Measurements from ENCODE around the gene PDE11A.
A peak's percentile ranks its signal among the peaks of the same experiment; 100 is the strongest.

PDE11A gene

DNA sequence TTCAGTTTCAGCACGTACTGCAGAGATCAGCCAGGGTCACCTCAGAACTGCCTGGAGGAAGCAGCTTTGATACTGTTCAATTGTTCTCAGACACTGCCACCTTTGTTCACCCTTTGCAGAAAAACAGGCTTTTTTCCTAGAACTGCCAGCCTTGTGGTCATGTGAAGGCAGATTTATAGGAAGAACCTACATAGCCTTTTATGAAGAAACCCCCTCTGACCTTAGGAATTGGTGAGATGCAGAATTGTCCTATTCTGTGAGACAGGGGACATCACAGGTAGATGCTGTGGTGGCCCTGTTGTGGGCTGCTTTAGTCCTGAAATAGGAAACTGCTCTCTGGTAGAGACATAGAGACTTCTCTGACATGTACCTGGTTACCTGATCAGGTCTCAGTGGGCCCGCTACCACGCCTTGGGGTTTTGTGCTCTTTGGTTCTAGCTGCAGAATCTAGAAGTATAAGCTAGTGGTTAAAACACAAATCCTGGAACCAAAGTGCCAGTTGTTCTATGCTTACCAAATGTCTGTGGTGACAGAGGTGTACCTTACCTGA is 473.4 kb downstream of the PDE11A start:
- no peak for DNase-seq (ENCODE audit: insufficient read length, low spot score)
- FAIRE-seq, result no peak
- TF ChIP-seq POU2F2 (IDR thresholded peaks at IDR 0.05; ENCODE audit: low read depth, low read length), result no peak
- no peak for TF ChIP-seq SPI1 (IDR thresholded peaks at IDR 0.05; ENCODE audit: low read depth, low read length)
- TF ChIP-seq PAX5 (IDR thresholded peaks at IDR 0.05; ENCODE audit: insufficient read depth, low read length, severe bottlenecking), result no peak
- no peak for TF ChIP-seq POLR2AphosphoS5 (IDR thresholded peaks at IDR 0.05; ENCODE audit: low read depth, low read length)
- TF ChIP-seq TAF1 (IDR thresholded peaks at IDR 0.05; ENCODE audit: low read depth, low read length), result no peak
- TF ChIP-seq POLR2A (IDR thresholded peaks at IDR 0.05; ENCODE audit: low read depth, low read length), result no peak

DNA sequence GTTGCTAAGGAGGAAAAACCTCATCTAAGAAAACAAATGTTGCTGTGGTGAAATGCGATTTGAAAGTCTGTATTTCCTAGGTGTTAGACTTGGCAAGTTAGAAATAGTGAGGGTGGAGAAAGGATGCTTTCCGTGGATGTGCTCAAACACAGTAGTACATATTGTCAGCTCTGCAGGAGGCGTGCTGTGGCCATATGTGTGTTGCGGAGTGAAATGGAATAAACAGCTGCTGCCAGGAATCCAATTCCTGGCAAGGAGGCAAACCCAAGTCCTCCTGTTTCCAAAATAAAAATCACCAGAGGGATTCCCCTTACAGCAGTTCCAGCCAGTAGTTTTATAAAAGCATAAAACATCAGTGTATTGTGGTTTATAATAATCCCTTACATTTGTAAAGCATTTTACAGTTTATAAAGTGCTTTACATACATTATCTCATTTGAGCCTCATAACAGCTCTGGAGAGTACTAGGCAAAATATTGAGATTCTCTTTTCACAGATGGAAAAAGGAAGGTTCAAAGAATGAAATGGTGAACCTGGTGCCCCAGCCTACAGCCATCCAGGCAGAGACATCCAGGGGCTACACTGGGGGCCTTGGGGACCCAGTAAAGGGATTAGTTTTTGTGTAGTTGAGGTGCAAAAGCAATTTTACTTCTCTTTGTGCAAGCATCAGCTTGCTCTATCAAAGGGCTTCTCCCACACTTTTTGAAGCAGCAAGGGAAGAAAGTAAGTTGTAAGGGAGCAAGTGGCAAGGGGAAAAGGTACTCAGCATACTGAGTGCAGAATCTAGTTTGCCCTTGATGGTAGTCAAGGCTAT is 474.0 kb downstream of the PDE11A start:
- FAIRE-seq (peak; percentile 23), DNase-seq (ENCODE audit: insufficient read length, low spot score) (no peak)
- TF ChIP-seq PAX5 (IDR thresholded peaks at IDR 0.05; ENCODE audit: insufficient read depth, low read length, severe bottlenecking), result no peak
- TF ChIP-seq POLR2A (IDR thresholded peaks at IDR 0.05; ENCODE audit: low read depth, low read length), result no peak
- TF ChIP-seq POLR2AphosphoS5 (IDR thresholded peaks at IDR 0.05; ENCODE audit: low read depth, low read length), result no peak
- no peak for TF ChIP-seq POU2F2 (IDR thresholded peaks at IDR 0.05; ENCODE audit: low read depth, low read length)
- TF ChIP-seq SPI1 (IDR thresholded peaks at IDR 0.05; ENCODE audit: low read depth, low read length), result no peak
- TF ChIP-seq TAF1 (IDR thresholded peaks at IDR 0.05; ENCODE audit: low read depth, low read length), result no peak

DNA sequence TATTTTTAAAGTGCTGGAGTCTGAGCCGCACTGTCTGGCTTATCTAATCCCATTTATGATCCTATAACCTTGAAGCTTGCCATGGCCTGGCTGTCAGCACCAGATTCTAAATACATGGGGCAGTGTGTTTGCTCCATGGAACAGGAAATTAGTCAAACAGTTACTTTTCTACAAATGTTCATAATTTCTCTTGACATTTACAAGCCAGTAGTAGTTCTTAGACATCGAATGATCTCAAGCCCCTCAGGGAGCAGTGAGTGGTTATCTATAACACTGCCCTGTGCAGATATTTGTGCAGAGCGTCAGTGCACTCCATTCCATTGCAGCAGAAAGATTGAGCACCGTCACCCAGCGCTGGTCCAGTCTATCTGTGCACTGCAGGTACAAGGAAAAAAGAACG is 474.8 kb downstream of the PDE11A start:
- TF ChIP-seq POLR2AphosphoS5 (IDR thresholded peaks at IDR 0.05; ENCODE audit: low read depth, low read length), result no peak
- no peak for TF ChIP-seq SPI1 (IDR thresholded peaks at IDR 0.05; ENCODE audit: low read depth, low read length)
- TF ChIP-seq POU2F2 (IDR thresholded peaks at IDR 0.05; ENCODE audit: low read depth, low read length), result no peak
- TF ChIP-seq POLR2A (IDR thresholded peaks at IDR 0.05; ENCODE audit: low read depth, low read length), result no peak
- no peak for TF ChIP-seq TAF1 (IDR thresholded peaks at IDR 0.05; ENCODE audit: low read depth, low read length)
- TF ChIP-seq PAX5 (IDR thresholded peaks at IDR 0.05; ENCODE audit: insufficient read depth, low read length, severe bottlenecking), result no peak
- FAIRE-seq (no peak), DNase-seq (ENCODE audit: insufficient read length, low spot score) (no peak)

DNA sequence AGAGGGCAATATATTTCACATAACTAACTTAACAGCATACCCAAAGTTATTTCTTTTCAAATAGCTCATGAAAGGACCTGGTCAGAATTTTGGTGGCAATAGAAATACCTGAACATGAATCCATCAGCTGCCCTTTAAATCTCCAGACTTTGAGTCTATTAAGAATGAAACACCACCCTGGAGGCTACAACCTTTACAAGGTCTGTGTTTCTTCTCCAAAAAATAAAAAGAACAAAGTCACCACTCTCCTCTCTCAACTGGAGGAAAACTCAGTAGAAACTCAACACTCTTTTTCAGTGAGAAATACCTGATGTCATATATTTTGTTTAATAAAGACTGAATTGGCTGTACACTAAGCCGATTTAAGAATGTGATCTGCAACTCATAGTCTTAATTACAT is 475.7 kb downstream of the PDE11A start:
- DNase-seq (ENCODE audit: insufficient read length, low spot score) (no peak), FAIRE-seq (no peak)
- no peak for TF ChIP-seq SPI1 (IDR thresholded peaks at IDR 0.05; ENCODE audit: low read depth, low read length)
- no peak for TF ChIP-seq POU2F2 (IDR thresholded peaks at IDR 0.05; ENCODE audit: low read depth, low read length)
- no peak for TF ChIP-seq POLR2AphosphoS5 (IDR thresholded peaks at IDR 0.05; ENCODE audit: low read depth, low read length)
- TF ChIP-seq POLR2A (IDR thresholded peaks at IDR 0.05; ENCODE audit: low read depth, low read length), result no peak
- TF ChIP-seq TAF1 (IDR thresholded peaks at IDR 0.05; ENCODE audit: low read depth, low read length), result no peak
- TF ChIP-seq PAX5 (IDR thresholded peaks at IDR 0.05; ENCODE audit: insufficient read depth, low read length, severe bottlenecking), result no peak

DNA sequence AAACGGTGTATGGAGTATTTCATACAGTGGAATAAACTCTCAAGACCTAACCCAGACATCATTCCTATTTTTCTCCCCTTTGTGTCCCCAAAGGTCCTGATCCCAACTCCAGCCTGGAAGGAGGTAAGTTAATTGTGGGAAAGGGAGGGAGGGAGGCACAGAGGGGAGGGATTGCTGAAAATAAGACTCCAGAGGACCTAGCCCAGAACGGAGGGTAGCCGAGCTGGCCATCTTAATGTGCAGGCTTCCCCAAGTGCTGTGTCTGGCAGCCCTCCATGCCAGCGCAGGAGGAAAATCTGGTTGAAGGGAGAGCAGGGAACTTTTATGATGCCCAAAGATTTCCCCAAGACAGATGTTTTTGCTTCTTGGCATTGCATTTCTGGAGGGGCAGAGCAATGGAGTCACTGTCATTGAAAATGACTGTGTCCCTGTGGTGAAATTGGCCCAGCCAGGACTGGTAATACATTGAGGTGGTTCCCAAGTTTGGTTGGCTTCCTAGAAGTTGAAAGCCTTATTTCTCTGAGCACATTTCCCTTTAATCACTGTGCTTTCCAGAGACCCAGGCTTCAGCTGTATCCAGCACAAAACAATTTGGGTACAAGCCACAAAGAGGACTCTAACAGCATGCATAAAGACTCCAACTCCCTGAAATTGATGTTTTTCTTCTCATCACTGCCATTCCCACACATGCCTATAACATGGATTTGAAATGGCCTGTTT is 477.3 kb downstream of the PDE11A start:
- no peak for TF ChIP-seq POLR2A (IDR thresholded peaks at IDR 0.05; ENCODE audit: low read depth, low read length)
- TF ChIP-seq TAF1 (IDR thresholded peaks at IDR 0.05; ENCODE audit: low read depth, low read length), result no peak
- TF ChIP-seq PAX5 (IDR thresholded peaks at IDR 0.05; ENCODE audit: insufficient read depth, low read length, severe bottlenecking), result no peak
- no peak for TF ChIP-seq POLR2AphosphoS5 (IDR thresholded peaks at IDR 0.05; ENCODE audit: low read depth, low read length)
- no peak for TF ChIP-seq POU2F2 (IDR thresholded peaks at IDR 0.05; ENCODE audit: low read depth, low read length)
- TF ChIP-seq SPI1 (IDR thresholded peaks at IDR 0.05; ENCODE audit: low read depth, low read length), result no peak

DNA sequence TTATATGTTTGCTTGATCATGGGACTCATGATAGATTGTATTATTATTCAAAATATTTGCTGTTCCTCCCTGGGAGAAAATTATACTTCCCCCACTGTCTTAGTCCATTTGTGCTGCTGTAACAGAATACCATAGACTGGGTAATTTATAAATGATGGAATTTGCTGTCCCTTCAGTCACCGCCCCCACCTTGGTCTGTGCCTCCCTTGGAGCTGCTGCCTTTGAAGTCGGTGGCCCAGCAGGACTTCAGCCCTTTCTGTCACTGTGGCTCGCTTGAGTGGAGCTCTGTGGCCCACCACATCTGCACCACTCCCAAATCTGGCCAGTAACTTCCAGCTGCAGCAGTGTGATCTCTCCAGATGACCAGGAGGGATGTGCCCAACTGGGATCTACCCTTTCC is 479.2 kb downstream of the PDE11A start:
- no peak for FAIRE-seq

More for the DNA sequence above, 477.3 kb downstream of the PDE11A start:
- FAIRE-seq (no peak), DNase-seq (ENCODE audit: insufficient read length, low spot score) (no peak)

DNA sequence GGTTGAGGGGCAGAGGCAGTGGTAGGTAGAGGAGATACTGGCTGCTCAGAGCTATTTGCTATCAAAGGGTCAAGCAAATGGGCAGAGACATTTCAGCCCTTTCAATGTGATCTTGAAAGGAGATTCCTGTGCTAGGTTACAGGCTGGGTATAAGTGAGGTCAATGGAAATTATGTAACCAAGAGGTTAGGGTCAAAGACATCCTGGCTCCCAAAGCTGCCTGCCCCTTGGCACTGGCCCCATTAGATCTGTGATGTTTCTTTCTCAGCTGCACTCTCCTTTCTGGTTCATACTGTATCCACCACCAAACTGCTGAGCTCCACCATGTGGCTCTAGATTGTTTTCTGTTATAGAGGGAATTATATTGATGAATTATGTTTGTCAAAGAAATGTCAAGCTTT is 479.6 kb downstream of the PDE11A start:
- DNase-seq (ENCODE audit: insufficient read length, low spot score) (no peak), FAIRE-seq (no peak)
- TF ChIP-seq SPI1 (IDR thresholded peaks at IDR 0.05; ENCODE audit: low read depth, low read length) (no peak), PAX5 (IDR thresholded peaks at IDR 0.05; ENCODE audit: insufficient read depth, low read length, severe bottlenecking) (no peak), POU2F2 (IDR thresholded peaks at IDR 0.05; ENCODE audit: low read depth, low read length) (no peak), POLR2AphosphoS5 (IDR thresholded peaks at IDR 0.05; ENCODE audit: low read depth, low read length) (no peak), TAF1 (IDR thresholded peaks at IDR 0.05; ENCODE audit: low read depth, low read length) (no peak), POLR2A (IDR thresholded peaks at IDR 0.05; ENCODE audit: low read depth, low read length) (no peak)

More for the DNA sequence above, 479.2 kb downstream of the PDE11A start:
- TF ChIP-seq POLR2A (IDR thresholded peaks at IDR 0.05; ENCODE audit: low read depth, low read length) (no peak), POLR2AphosphoS5 (IDR thresholded peaks at IDR 0.05; ENCODE audit: low read depth, low read length) (no peak), SPI1 (IDR thresholded peaks at IDR 0.05; ENCODE audit: low read depth, low read length) (no peak), POU2F2 (IDR thresholded peaks at IDR 0.05; ENCODE audit: low read depth, low read length) (no peak), TAF1 (IDR thresholded peaks at IDR 0.05; ENCODE audit: low read depth, low read length) (no peak)
- DNase-seq (ENCODE audit: insufficient read length, low spot score), result no peak

DNA sequence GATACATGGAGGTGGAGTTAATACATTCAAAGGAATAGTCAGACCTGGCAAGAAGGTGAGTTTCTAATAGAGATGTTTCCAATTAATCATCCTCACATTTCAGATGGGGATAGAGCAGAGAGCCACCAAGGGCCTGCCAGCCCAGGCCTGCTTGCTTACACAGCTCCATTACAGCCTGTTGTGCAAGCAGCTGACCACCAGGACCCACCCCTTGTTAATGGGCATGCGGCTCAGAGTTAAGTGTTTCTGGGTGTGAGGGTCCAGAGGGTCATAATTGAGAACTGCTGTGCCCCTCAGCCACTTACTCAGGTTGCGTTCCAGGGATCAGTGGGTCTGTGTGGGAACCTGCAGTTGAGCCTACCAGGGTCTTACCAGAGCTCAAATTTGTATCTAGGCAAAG is 480.2 kb downstream of the PDE11A start:
- FAIRE-seq (no peak), DNase-seq (ENCODE audit: insufficient read length, low spot score) (no peak)
- TF ChIP-seq POU2F2 (IDR thresholded peaks at IDR 0.05; ENCODE audit: low read depth, low read length) (no peak), TAF1 (IDR thresholded peaks at IDR 0.05; ENCODE audit: low read depth, low read length) (no peak), SPI1 (IDR thresholded peaks at IDR 0.05; ENCODE audit: low read depth, low read length) (no peak), POLR2AphosphoS5 (IDR thresholded peaks at IDR 0.05; ENCODE audit: low read depth, low read length) (no peak), PAX5 (IDR thresholded peaks at IDR 0.05; ENCODE audit: insufficient read depth, low read length, severe bottlenecking) (no peak), POLR2A (IDR thresholded peaks at IDR 0.05; ENCODE audit: low read depth, low read length) (no peak)

DNA sequence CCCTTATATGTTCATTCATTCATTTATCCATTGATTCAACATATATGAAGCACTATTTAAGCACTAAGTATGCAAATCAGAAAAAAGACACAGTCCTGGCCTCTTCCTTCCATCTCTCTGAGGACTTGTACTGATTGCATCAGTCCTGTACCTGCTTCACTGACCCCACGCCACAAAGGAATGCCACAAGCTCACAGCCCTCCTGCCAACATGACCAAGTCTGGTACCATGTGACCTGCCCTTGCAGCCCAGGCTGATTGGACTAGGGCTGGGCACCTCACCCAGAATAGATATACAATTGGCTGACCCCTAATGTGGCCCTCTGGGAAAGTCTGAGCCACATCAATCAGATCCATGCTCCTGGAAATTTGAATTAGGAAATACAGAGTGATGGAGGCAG is 483.4 kb downstream of the PDE11A start:
- FAIRE-seq, result no peak
- no peak for TF ChIP-seq SPI1 (IDR thresholded peaks at IDR 0.05; ENCODE audit: low read depth, low read length)
- TF ChIP-seq POLR2AphosphoS5 (IDR thresholded peaks at IDR 0.05; ENCODE audit: low read depth, low read length), result no peak
- no peak for TF ChIP-seq POU2F2 (IDR thresholded peaks at IDR 0.05; ENCODE audit: low read depth, low read length)
- no peak for TF ChIP-seq POLR2A (IDR thresholded peaks at IDR 0.05; ENCODE audit: low read depth, low read length)
- no peak for TF ChIP-seq TAF1 (IDR thresholded peaks at IDR 0.05; ENCODE audit: low read depth, low read length)
- TF ChIP-seq PAX5 (IDR thresholded peaks at IDR 0.05; ENCODE audit: insufficient read depth, low read length, severe bottlenecking), result no peak
- DNase-seq (ENCODE audit: insufficient read length, low spot score), result no peak
